Measurements from ENCODE around the gene MIA2.

DNA sequence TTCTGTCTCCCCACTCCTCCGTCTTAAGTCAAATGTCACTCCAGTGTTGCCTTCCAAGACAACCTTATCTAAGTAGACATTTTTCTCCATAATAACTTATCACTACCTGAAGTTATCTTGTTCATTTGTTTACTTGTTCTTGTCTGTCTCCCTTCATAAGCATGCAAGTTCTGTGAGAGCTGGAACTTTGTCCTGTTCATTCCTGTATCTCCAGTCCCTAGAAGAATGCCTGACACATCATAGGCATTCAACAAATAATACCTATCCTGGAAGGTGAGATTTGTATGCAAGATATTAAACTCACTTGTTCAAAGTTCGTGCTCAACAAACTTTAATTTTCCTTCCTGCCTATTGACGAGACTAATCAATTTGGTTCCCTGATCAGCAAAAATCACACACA, 5.7 kb upstream of the MIA2 start:
- TF ChIP-seq CTCF (IDR thresholded peaks at IDR 0.05): no peak
- no peak for TF ChIP-seq POLR2A (IDR thresholded peaks at IDR 0.05)

Measured in right lobe of liver (tissue), 4 donors.